HPDE6-E6E7 (cell line): ENCODE results near the gene PRRT1.
"Not testable (repeated sequence)": the region's sequence is repeated elsewhere in the genome, so short reads cannot be mapped to it uniquely, and the experiment has no call there.

Experiments used
- DNase-seq: peaks from one replicate; pipeline ENCODE4 v3.0.0; 2011; ENCODE audit warnings: missing footprints; ENCODE audit errors: extremely low spot score

The PRRT1 gene

GRCh38 chr6:32126880-32127279 lies 24.9 kb downstream of the PRRT1 start:
- no peak for DNase-seq

- no peak for DNase-seq
Observed at GRCh38 chr6:32123681-32124080, 28.1 kb downstream of the PRRT1 start.

- no peak for DNase-seq
Observed at GRCh38 chr6:32120573-32121059, 31.1 kb downstream of the PRRT1 start.

- peak; percentile 82 for DNase-seq
Observed at GRCh38 chr6:32118782-32119628, 32.7 kb downstream of the PRRT1 start.

- DNase-seq: no peak
Observed at GRCh38 chr6:32117461-32117860, 34.3 kb downstream of the PRRT1 start.

- DNase-seq: no peak
Observed at GRCh38 chr6:32116674-32117073, 35.1 kb downstream of the PRRT1 start.

- DNase-seq: no peak
Observed at GRCh38 chr6:32115623-32116022, 36.1 kb downstream of the PRRT1 start.

- peak; percentile 49 for DNase-seq
Observed at GRCh38 chr6:32114796-32115195, 36.9 kb downstream of the PRRT1 start.

- peak; percentile 39 for DNase-seq
Observed at GRCh38 chr6:32113386-32114352, 38.1 kb downstream of the PRRT1 start.

GRCh38 chr6:32112431-32112980 lies 39.2 kb downstream of the PRRT1 start:
- DNase-seq: no peak

- no peak for DNase-seq
Observed at GRCh38 chr6:32111424-32112066, 40.2 kb downstream of the PRRT1 start.

- no peak for DNase-seq
Observed at GRCh38 chr6:32110632-32111031, 41.1 kb downstream of the PRRT1 start.

- no peak for DNase-seq
Observed at GRCh38 chr6:32109765-32110160, 42.0 kb downstream of the PRRT1 start.

GRCh38 chr6:32109114-32109764 lies 42.5 kb downstream of the PRRT1 start, which contains the start of gene TNXB:
TNXB (minus strand) TSS chr6:32109338; CDS start chr6:32098198, 11,140 bp downstream.
- no peak for DNase-seq

GRCh38 chr6:32108727-32109113 lies 43.0 kb downstream of the PRRT1 start:
- DNase-seq: no peak

GRCh38 chr6:32108094-32108627 lies 43.6 kb downstream of the PRRT1 start:
- no peak for DNase-seq

GRCh38 chr6:32107406-32107805 lies 44.3 kb downstream of the PRRT1 start:
- DNase-seq: no peak

- no peak for DNase-seq
Observed at GRCh38 chr6:32105433-32105832, 46.3 kb downstream of the PRRT1 start.

- DNase-seq: no peak
Observed at GRCh38 chr6:32102255-32102654, 49.5 kb downstream of the PRRT1 start.

GRCh38 chr6:32100251-32100650 lies 51.5 kb downstream of the PRRT1 start:
- DNase-seq: not testable (repeated sequence)
